HepG2 (cell line): ENCODE measurements around the gene CDH12. TPM values are rescaled to one million over a fixed set of nuclear protein-coding genes. Genes with fewer than 3 reads are reported as not detected.

Experiments used
- ATAC-seq: fragments of 200-7000 bp; cut with Tn5 transposase; 3 replicates; pipeline ENCODE4 v1.9.1; 2020; ENCODE audit warnings: mild to moderate bottlenecking, moderate library complexity
- BruUV-seq: library from RNA; stranded (reverse); fragments of 400-500 nt; replicated peaks from 2 replicates; lab custom pipeline; 2021; lab: Mats Ljungman, UMichigan
- CTCF ChIA-PET: fragments of 300-600 bp; formaldehyde crosslinking; extraction: SDS; loops from one replicate; lab custom pipeline; 2021; ENCODE audit warnings: low total read pairs, inconsistent platforms, low intra/inter-chr PET ratio; lab: Yijun Ruan, JAX
- POLR2A ChIA-PET: fragments of 350-600 bp; sonication (Branson Sonifier 250); formaldehyde crosslinking; loops from one replicate; lab custom pipeline; 2020; ENCODE audit warnings: antibody characterized with exemption, inconsistent platforms; lab: Yijun Ruan, JAX
- DNase-seq: peaks from one replicate; pipeline ENCODE4 v3.0.0-alpha.2; 2015; ENCODE audit warnings: low spot score
- FAIRE-seq: peaks from 3 replicates; lab custom pipeline; 2011; peaks lifted over from hg19 to GRCh38; lab: Jason Lieb, UNC
- H2AFZ ChIP-seq: one replicate; pipeline ENCODE4 v1.6.1; 2011; ENCODE audit warnings: low read length, inconsistent platforms
- H3K27ac ChIP-seq: fragments of 300-600 bp; 3 replicates; pipeline ENCODE4 v1.8.0; 2011; ENCODE audit warnings: mixed run types, mild to moderate bottlenecking, mixed read lengths, low read length, inconsistent platforms; ENCODE audit not compliant: insufficient read depth; ENCODE audit errors: extremely low read length
- H3K27me3 ChIP-seq, 2 experiments: fragments of 200-600 bp in 1 of 2; 2 replicates in 1 of 2; 3 replicates in 1 of 2; pipeline versions ENCODE4 v1.6.0 to v1.8.0; 2011; ENCODE audit warnings: low read length in 2 of 2, mild to moderate bottlenecking in 2 of 2, moderate library complexity in 2 of 2, inconsistent platforms in 1 of 2; ENCODE audit not compliant: insufficient read depth in 2 of 2, control insufficient read depth in 1 of 2
- H3K36me3 ChIP-seq, 2 experiments: fragments of 200-600 bp in 1 of 2; replicated peaks in 1 of 2; 2 replicates in 1 of 2; 3 replicates in 1 of 2; pipeline versions ENCODE4 v1.5.1 to v1.8.0; 2011; ENCODE audit warnings: low read length in 2 of 2, inconsistent platforms in 1 of 2; ENCODE audit not compliant: insufficient read depth in 2 of 2, control insufficient read depth in 1 of 2
- H3K4me1 ChIP-seq: 2 replicates; pipeline ENCODE4 v1.5.1; 2012; ENCODE audit warnings: low read length, inconsistent platforms; ENCODE audit not compliant: insufficient read depth
- H3K4me2 ChIP-seq: 2 replicates; pipeline ENCODE4 v1.6.0; 2011; ENCODE audit warnings: low read depth, low read length, inconsistent platforms
- H3K4me3 ChIP-seq, 3 experiments: fragments of 200-600 bp in 1 of 3; sonication (generic), shearing (Covaris generic) in 1 of 3; replicated peaks in 1 of 3; 2 replicates each; pipeline ENCODE4 v1.5.1; 2011 to 2016; ENCODE audit warnings: low read length in 3 of 3, inconsistent platforms in 2 of 3, low read depth in 2 of 3, mild to moderate bottlenecking in 2 of 3, control low read depth in 1 of 3, mixed read lengths in 1 of 3; ENCODE audit not compliant: insufficient read depth in 1 of 3
- H3K79me2 ChIP-seq: one replicate; pipeline ENCODE4 v1.6.1; 2011; ENCODE audit warnings: low read length, inconsistent platforms; ENCODE audit not compliant: insufficient read depth
- H3K9ac ChIP-seq: 2 replicates; pipeline ENCODE4 v1.6.0; 2011; ENCODE audit warnings: mild to moderate bottlenecking, low read depth, low read length, inconsistent platforms; ENCODE audit not compliant: insufficient read depth
- H3K9me3 ChIP-seq: 2 replicates; pipeline ENCODE4 v1.5.1; 2012; ENCODE audit warnings: mild to moderate bottlenecking, low read length
- H4K20me1 ChIP-seq: 2 replicates; pipeline ENCODE4 v1.6.0; 2011; ENCODE audit warnings: inconsistent platforms, mild to moderate bottlenecking, low read length, moderate library complexity; ENCODE audit not compliant: insufficient read depth
- ARID2 ChIP-seq: sonication (generic); formaldehyde crosslinking; IDR thresholded peaks from 2 replicates; pipeline ENCODE4 v1.8.1; 2022; ENCODE audit warnings: mild to moderate bottlenecking, missing genetic modification reagents, borderline replicate concordance
- ARNTL ChIP-seq: sonication (generic); formaldehyde crosslinking; IDR thresholded peaks from 2 replicates; pipeline ENCODE4 v1.4.0; 2020; ENCODE audit warnings: mild to moderate bottlenecking, missing genetic modification reagents
- CREB1 ChIP-seq, 2 experiments: fragments of 450-650 bp in 1 of 2; IDR thresholded peaks; 2 replicates each; pipeline ENCODE4 v1.6.1; 2016 to 2017; ENCODE audit warnings: control low read depth in 1 of 2, mild to moderate bottlenecking in 1 of 2, missing compliant biosample characterization in 1 of 2, missing genetic modification characterization in 1 of 2
- ERF ChIP-seq: IDR thresholded peaks from 2 replicates; pipeline ENCODE4 v1.6.1; 2018; ENCODE audit warnings: missing biosample characterization, missing genetic modification reagents
- GPBP1L1 ChIP-seq: sonication (generic); formaldehyde crosslinking; IDR thresholded peaks from 2 replicates; pipeline ENCODE4 v1.5.0; 2020; ENCODE audit warnings: mild to moderate bottlenecking, missing genetic modification reagents
- MTERF4 ChIP-seq: sonication (generic); formaldehyde crosslinking; IDR thresholded peaks from 2 replicates; pipeline ENCODE4 v1.8.0; 2023; ENCODE audit warnings: mild to moderate bottlenecking, missing genetic modification reagents
- SMC3 ChIP-seq: IDR thresholded peaks from 2 replicates; pipeline ENCODE4 v1.6.1; 2011; ENCODE audit warnings: low read length, improper control_type of control experiment
- ZBTB26 ChIP-seq: IDR thresholded peaks from 2 replicates; pipeline ENCODE4 v1.6.1; 2016; ENCODE audit warnings: missing compliant biosample characterization, missing genetic modification reagents, borderline replicate concordance
- ZC3H4 ChIP-seq: sonication (generic); formaldehyde crosslinking; IDR thresholded peaks from 2 replicates; pipeline ENCODE4 v1.4.0; 2020; ENCODE audit warnings: missing genetic modification reagents, borderline replicate concordance
- ZSCAN12 ChIP-seq: sonication (generic); formaldehyde crosslinking; IDR thresholded peaks from 2 replicates; pipeline ENCODE4 v1.9.0; 2021; ENCODE audit warnings: mild to moderate bottlenecking, missing genetic modification reagents
- WGBS: methylation state at CpG from one replicate; pipeline ENCODE4 v1.1.6; 2017; ENCODE audit warnings: low lambda C conversion rate; 5-methylcytosine and 5-hydroxymethylcytosine counted together
- in situ Hi-C: cut with HindIII; loops from 2 replicates; pipeline ENCODE4 v1.10.0; 2017; ENCODE audit warnings: low pct_unique_long_range_greater_than_20kb; ENCODE audit not compliant: extremely low pct_ligation_motif_present
- intact Hi-C: fragments of 100-400 bp; cut with micrococcal nuclease; formaldehyde crosslinking; loops from one replicate; pipeline ENCODE4 v1.10.0; 2022; ENCODE audit not compliant: unreplicated experiment
- polyA plus RNA-seq, 8 experiments: library from polyadenylated mRNA; depleted of rRNA in 3 of 8; stranded (reverse) in 7 of 8; unstranded in 1 of 8; fragments of >200 nt; fragmentation: Illumina TruSeq in 4 of 8; extraction: Trizol in 4 of 8; gene quantifications; 2 replicates each; pipeline versions ENCODE4 v1.2.1 to v1.2.3, GENCODE V29; 2011 to 2016; ENCODE audit warnings: low read depth in 4 of 8, missing spikeins in 1 of 8, mixed read lengths in 1 of 8; ENCODE audit not compliant: insufficient read depth in 1 of 8
- total RNA-seq, 5 experiments: library from RNA; depleted of rRNA; stranded (reverse); fragments of >200 nt; fragmentation: Illumina TruSeq; extraction: Trizol; gene quantifications; 2 replicates each; pipeline ENCODE4 v1.2.3, GENCODE V29; 2016; ENCODE audit warnings: low read depth in 1 of 5

CDH12 gene
- total and polyA plus RNA-seq, 2 of the 13 experiments (the other 11 are each of a cell fraction or from before 2014, with no cell fraction given), result not detected

DNA sequence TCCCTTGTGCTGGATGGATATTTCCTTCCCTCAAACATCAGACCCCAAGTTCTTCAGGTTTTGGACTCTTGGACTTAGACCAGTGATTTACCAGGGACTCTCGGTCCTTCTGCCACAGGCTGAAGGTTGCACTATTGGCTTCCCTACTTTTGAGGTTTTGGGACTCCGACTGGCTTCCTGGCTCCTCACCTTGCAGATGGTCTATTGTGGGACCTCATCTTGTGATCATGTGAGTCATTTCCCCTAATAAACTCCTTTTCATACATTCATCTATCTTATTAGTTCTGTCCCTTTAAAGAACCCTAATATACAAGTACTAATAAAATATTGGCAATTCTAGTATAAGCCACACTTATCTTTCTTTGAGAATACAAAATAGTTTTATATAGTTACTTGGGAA lies 1078.9 kb downstream of the CDH12 start:
- Histone ChIP-seq H3K27ac (no peak overlapping the region), H3K36me3 (no peaks in the 10 kb centered on the region), H3K4me1 (no peaks in the 10 kb centered on the region), H3K79me2 (no peaks in the 10 kb centered on the region), H2AFZ (no peak overlapping the region), H3K9me3 (no peaks in the 10 kb centered on the region), H4K20me1 (no peaks in the 10 kb centered on the region), H3K4me2 (no peak overlapping the region), H3K27me3 (no peaks in the 10 kb centered on the region), H3K4me3 (no peak overlapping the region), H3K9ac (no peak overlapping the region)
- WGBS, result 0% methylated on average over 2 of the region's 2 CpGs
- in situ Hi-C loops (no loop called here), intact Hi-C loops (no loop called here)
- TF ChIP-seq ARNTL (CRISPR knock-in tag) (no peak), ZBTB26 (CRISPR knock-in tag) (no peak), ARID2 (no peak), ERF (no peak), CREB1 (IDR thresholded peaks at IDR 0.05) (no peak), CREB1 (CRISPR knock-in tag; IDR thresholded peaks at IDR 0.05) (no peak), SMC3 (no peak), ZC3H4 (CRISPR knock-in tag) (no peak)
- FAIRE-seq, result no peak
- BruUV-seq, result no TSS peak
- ChIA-PET CTCF (no interaction called here), POLR2A (no interaction called here)
- ATAC-seq, result no peak
- DNase-seq, result no peak

DNA sequence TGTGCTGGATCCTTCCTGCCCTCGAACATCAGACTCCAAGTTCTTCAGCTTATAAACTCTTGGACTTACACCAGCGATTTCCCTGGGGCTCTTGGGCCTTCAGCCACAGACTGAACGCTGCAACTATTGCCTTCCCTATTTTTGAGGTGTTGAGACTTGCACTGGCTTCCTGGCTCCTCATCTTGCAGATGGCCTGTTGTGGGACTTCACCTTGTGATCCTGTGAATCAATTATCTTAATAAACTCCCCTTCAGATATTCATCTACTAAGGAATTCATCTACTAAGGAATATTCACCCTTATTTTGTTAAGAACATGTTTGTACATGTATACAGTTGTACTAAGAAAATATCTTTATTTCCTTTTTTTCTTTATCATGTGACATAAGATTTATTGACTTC lies 1079.7 kb downstream of the CDH12 start:
- ATAC-seq (no peak), DNase-seq (no peak), FAIRE-seq (no peak)
- no peaks in the 10 kb centered on the region for H3K4me1 ChIP-seq
- no peak overlapping the region for H2AFZ ChIP-seq
- H3K4me3 ChIP-seq, result no peak overlapping the region
- TF ChIP-seq ZSCAN12 (CRISPR knock-in tag) (no peak), MTERF4 (CRISPR knock-in tag) (no peak), GPBP1L1 (CRISPR knock-in tag) (no peak)
- no peak overlapping the region for H3K4me2 ChIP-seq
- WGBS, result 0% methylated on average over 3 of the region's 3 CpGs
- CTCF ChIA-PET, result no interaction called here
- H3K79me2 ChIP-seq, result no peaks in the 10 kb centered on the region
- BruUV-seq, result no TSS peak
- H3K27ac ChIP-seq, result no peak overlapping the region
- no peaks in the 10 kb centered on the region for H4K20me1 ChIP-seq
- no peaks in the 10 kb centered on the region for H3K36me3 ChIP-seq
- H3K9ac ChIP-seq, result no peak overlapping the region
- H3K27me3 ChIP-seq, result no peaks in the 10 kb centered on the region
- intact Hi-C loops (no loop called here), in situ Hi-C loops (no loop called here)
- POLR2A ChIA-PET, result no interaction called here
- no peaks in the 10 kb centered on the region for H3K9me3 ChIP-seq
